Superior temporal gyrus (tissue), 1 donor: Measurements from ENCODE around the gene GON7.
"Not testable (repeated sequence)": the region's sequence is repeated elsewhere in the genome, so short reads cannot be mapped to it uniquely, and the experiment has no call there.

ENCODE experiments used
- DNase-seq: peaks from one replicate; pipeline ENCODE4 v3.0.0-alpha.2; 2016; ENCODE audit errors: extremely low spot score

GON7 gene

GRCh38 chr14:93158349-93158748 is 48.5 kb downstream of the GON7 start:
- not testable (repeated sequence) for DNase-seq

GRCh38 chr14:93156693-93157369 is 50.0 kb downstream of the GON7 start:
- no peak for DNase-seq

GRCh38 chr14:93155667-93156066 is 51.2 kb downstream of the GON7 start:
- DNase-seq = no peak

GRCh38 chr14:93153121-93153520 is 53.7 kb downstream of the GON7 start:
- DNase-seq = no peak
